Amniotic epithelial cell (primary cell): ENCODE measurements around the gene MRPL9.
A peak's percentile ranks its signal among the peaks of the same experiment; 100 is the strongest.

ENCODE experiments used
- DNase-seq: peaks from one replicate; pipeline ENCODE4 v3.0.0-alpha.2; 2010; ENCODE audit warnings: low read depth

MRPL9 gene

GRCh38 chr1:151762941-151763921, at the start of gene MRPL9:
TSS of gene MRPL9 (minus strand) at chr1:151763496. CDS start at chr1:151763479, 17 bp downstream.
- DNase-seq, result peak; percentile 60

DNA sequence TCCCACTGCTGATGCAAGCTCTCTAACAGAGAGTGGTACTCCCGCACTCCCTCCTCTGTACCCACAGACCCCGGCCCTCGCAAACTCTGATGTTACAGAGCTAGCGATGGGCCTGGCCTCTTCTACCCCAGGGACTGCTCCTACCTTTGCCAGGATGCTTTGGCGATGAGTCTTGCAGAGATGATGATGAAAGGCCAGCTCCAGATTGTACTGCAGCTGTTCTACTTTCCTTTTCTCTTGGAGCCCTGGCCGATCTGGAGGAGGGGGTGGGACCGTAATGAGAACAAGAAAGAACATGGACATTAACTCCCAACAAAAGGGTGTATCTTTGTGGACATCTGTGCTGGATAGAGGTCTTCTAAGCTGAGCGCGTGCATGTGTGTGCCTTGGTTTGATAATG, 47.9 kb upstream of the MRPL9 start:
- peak; percentile 21 for DNase-seq

GRCh38 chr1:151809985-151810556, 46.8 kb upstream of the MRPL9 start:
- DNase-seq, result no peak

DNA sequence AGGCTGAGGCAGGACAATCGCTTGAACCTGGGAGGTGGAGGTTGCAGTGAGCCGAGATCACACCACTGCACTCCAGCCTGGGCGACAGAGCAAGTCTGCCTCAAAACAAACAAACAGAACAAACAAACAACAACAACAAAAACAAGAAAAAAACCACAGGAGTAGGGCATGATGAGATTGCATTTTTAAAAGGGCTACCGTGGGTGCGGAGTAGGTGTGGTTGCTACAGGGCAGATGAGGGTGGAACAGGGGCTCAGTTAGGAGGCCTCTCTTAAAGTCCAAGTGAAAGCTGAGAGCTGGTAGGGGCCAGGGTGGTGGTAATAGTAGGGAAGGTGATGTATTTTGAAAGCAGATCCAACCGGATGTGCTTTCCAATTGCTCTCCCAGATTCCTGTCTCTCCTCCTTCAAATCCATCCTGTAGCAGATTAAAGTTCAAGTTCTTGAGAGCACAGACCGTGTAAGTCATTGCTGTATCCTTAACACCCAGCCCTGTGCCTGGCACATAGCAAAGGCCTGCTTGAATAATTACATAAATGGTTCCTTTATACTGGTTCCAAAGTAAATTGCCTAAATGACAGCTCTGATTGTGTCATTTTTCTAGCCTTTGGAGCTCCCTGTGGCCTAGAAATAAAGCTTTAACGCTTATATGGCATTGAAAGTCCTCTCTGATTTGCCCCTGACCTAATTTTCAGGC, 46.1 kb upstream of the MRPL9 start:
- no peak for DNase-seq

GRCh38 chr1:151807766-151808165, 44.5 kb upstream of the MRPL9 start:
- no peak for DNase-seq

GRCh38 chr1:151807131-151807530, 43.8 kb upstream of the MRPL9 start:
- no peak for DNase-seq

GRCh38 chr1:151806170-151806569, 42.9 kb upstream of the MRPL9 start:
- DNase-seq, result no peak

GRCh38 chr1:151805066-151805820, 41.9 kb upstream of the MRPL9 start, which contains the start of gene LINGO4:
TSS of gene LINGO4 (minus strand) at chr1:151805419. CDS start at chr1:151802704, 2,715 bp downstream.
- no peak for DNase-seq

DNA sequence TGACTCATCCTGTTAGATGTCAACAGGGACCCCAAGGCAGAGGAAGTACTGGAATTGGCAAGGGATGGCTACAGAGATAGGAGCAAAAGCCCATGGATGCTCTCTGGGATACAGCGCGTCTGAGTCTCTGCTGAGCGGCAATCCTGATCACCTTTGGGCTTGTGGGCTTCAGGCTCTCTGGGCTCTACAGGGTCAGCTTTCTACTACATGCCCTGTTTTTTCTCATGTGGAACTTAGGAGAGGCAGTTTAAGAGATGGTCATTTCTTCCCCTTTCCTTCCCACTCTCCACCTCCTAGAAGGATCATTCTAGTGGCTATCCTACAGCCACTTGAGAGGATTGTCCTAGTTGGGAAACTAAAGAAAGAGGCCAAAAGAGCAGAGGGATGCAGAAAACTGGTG, 40.6 kb upstream of the MRPL9 start:
- no peak for DNase-seq

DNA sequence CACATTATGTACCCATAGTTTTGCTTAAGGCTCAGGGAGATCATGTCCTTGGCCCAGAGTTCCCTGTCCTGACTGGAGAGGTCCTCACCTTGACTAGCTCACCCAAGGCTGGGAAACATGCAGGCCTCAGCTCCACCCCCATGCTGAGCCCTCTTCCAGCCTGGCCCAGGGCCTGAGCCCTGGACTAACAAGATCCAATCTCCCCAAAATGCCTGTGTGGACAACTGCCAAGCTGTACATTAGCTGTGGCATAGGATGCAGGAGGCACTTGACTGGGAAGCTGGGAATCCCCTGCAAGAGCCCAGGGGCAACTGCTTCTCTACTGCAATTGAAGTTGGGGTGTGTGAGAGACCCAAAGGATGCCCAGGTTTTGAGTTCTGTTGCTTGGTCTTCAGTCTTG, 39.9 kb upstream of the MRPL9 start:
- DNase-seq, result no peak

GRCh38 chr1:151802372-151802771, 39.1 kb upstream of the MRPL9 start:
- DNase-seq, result no peak

DNA sequence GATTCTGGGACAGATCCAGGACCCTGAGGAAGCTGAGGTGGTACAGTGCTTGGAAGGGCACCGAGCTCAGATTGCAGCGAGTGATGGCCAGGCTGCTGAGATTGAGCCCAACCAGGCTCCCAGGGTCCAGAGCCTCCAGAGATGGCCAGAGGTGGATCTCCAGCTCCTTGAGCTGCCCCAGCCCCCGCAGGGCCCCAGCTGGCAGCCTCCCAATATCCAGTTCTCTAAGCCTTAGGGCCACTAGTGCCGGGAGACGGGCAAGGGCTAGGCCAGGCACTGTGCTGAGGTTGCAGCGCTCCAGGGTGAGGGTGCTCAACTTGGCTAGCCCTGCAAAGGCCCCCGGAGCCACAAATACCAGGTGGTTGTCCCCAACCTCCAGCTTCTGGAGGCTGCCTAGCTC, 38.5 kb upstream of the MRPL9 start:
- DNase-seq, result no peak

- no peak for DNase-seq
Measured at GRCh38 chr1:151801310-151801820, 38.1 kb upstream of the MRPL9 start.

DNA sequence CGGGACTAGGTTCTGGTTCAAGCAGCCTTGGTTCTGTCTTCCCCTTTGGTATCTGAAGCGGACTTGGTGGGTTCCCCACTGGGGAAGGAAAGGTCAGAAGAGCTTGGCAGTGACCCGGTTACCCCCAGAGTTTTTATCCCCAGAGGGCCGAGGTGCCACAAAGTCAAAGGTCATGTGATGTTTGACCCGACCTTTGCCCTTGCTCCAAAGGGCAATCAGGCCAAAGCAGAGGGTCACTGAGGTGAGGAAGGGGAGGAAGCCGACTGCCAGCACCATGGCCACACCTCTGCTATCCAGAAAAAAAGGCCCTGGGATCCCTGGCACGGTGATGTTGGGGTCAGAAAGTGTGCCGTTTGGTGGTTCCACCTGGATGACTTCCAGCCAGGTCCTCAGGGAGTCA, 37.5 kb upstream of the MRPL9 start:
- no peak for DNase-seq

DNA sequence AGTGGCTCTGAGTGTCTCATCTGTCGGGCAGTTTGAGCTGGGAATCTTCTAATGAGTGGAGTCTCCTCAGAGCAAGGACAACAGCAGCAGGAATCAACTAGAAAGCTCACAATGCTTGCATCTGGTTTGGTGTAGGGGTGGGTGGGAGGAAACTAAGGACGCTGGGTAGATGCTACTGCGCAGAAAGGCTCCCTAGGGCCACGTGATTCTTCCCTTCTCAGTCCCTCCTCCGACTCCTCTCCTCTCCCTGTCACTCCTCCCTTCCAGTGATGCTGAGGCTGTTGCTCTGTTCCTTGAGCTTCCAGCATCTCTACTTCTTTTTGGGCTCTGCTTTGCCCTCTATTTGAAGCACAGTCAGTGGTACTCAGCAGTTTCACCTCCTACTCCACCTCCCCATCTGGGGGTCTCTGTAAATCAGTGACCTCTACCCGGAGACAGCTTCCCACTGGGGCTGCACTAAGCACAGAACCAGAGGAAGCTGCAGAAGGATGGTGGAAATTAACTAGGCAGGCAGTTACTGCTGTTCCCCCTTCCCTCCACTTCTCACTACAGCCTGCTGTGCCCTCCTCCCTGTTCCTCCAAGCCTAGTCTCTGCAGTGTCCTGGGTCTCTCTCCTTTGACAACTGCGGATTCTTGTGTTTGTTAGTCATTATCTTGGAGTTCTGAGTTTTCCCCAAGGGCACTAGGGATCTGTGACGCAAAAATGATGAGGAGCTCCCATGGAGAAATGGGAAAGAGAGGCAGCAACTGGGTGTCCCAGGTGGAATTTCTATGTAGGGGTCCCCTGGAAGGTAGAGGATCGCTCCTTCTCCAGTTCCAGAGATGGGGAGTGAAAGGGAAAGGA, 36.1 kb upstream of the MRPL9 start:
- DNase-seq, result no peak

DNA sequence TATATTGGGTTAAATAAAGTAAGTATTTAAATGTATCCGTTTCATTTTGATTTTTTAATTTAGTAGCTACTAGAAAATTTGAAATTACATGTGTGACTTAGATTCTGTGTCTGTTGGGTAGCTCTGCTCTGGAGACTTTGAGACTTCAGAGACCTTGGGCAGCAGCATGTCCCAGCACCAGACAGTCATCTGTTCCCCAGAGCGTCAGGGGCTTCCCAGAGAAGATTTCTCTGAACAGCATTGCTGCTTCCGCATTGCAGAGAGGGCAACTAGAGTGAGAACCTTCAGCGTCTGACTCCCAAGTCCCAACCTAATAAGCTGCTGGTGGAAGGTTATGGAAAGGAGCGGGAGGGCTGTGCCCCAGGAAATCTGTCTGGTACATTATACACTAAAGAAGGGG, 35.3 kb upstream of the MRPL9 start:
- DNase-seq, result no peak

GRCh38 chr1:151790940-151791651, 27.8 kb upstream of the MRPL9 start:
- DNase-seq, result no peak

GRCh38 chr1:151790071-151790939, 27.0 kb upstream of the MRPL9 start, which contains the start of gene TDRKH:
TSS of gene TDRKH (minus strand) at chr1:151790500. CDS start at chr1:151783022, 7,478 bp downstream.
- peak; percentile 100 for DNase-seq

GRCh38 chr1:151787689-151788088, 24.4 kb upstream of the MRPL9 start:
- DNase-seq, result no peak
